Measurements from ENCODE around the gene PIMREG. TPM values are rescaled to one million over a fixed set of nuclear protein-coding genes. Genes with fewer than 3 reads are reported as not detected.

PIMREG gene
- total RNA-seq, 2 donors from 2014 or later: 2.4 to 7.7 TPM

- ATAC-seq: peak; percentile 47
- peak; percentile 56 to 67 for DNase-seq
- intact Hi-C loops (cut with DNase I, micrococcal nuclease): no loop called here
Observed at GRCh38 chr17:6456914-6457687, 12.8 kb downstream of the PIMREG start.

- ATAC-seq (peak; percentile 82), DNase-seq (peak; percentile 75)
- intact Hi-C loops (cut with DNase I, micrococcal nuclease): no loop called here
Observed at GRCh38 chr17:6457688-6458459, 13.6 kb downstream of the PIMREG start.

DNA sequence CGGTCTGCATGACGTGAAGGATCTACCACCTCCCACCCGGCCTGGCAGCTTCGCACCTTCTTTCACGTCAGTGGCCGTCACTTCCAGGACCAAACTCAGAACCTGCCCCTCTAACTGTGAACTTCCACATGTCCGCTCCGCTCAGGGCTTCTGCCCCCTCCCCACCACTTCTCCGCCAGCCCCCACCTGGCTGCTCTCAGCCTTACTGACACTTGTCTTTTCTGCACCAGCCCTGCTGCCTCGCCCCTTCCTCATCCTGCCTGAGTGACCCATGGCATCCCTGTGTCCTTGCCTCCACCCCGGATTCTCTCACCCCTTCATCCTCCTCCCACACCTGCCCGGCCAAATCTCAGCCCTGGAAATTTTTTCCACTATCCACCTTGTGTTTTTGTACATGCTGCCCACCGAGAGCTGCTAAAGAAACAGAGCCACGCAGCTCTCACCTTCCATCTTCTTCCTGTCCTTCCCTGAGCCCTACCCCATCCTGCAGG is 14.2 kb downstream of the PIMREG start:
- DNase-seq (no peak), ATAC-seq (no peak)
- intact Hi-C loops (cut with DNase I, micrococcal nuclease): no loop called here

GRCh38 chr17:6460531-6461161 is 16.4 kb downstream of the PIMREG start:
- DNase-seq (no peak), ATAC-seq (no peak)
- intact Hi-C loops (cut with DNase I, micrococcal nuclease): loop anchor here in 1 of 2 donors (10.0 kb wide), 1 partner anchor 124 kb away; no protein-coding TSS in a partner anchor

DNA sequence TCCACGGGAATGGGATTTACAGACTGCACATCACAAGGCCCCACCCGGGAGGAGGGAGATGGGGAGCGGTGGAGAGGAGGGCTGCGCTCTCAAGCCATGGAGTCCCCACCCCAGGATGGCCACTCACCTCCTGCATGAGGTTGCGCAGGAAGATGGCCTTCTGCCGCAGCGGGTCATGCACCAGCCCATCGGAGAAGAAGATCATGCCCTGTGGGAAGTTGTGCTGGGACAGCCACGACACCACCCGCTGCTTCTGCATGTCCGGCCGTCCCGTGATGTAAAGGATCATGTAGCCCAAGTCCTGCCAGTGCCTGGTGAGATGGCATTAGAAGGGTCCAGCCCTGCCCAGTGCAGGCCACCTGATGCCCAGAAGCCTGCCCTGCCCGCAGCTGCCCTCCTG is 17.0 kb downstream of the PIMREG start:
- DNase-seq (no peak), ATAC-seq (no peak)
- intact Hi-C loops (cut with DNase I, micrococcal nuclease): loop anchor here in 1 of 2 donors (10.0 kb wide), 1 partner anchor 124 kb away; no protein-coding TSS in a partner anchor

DNA sequence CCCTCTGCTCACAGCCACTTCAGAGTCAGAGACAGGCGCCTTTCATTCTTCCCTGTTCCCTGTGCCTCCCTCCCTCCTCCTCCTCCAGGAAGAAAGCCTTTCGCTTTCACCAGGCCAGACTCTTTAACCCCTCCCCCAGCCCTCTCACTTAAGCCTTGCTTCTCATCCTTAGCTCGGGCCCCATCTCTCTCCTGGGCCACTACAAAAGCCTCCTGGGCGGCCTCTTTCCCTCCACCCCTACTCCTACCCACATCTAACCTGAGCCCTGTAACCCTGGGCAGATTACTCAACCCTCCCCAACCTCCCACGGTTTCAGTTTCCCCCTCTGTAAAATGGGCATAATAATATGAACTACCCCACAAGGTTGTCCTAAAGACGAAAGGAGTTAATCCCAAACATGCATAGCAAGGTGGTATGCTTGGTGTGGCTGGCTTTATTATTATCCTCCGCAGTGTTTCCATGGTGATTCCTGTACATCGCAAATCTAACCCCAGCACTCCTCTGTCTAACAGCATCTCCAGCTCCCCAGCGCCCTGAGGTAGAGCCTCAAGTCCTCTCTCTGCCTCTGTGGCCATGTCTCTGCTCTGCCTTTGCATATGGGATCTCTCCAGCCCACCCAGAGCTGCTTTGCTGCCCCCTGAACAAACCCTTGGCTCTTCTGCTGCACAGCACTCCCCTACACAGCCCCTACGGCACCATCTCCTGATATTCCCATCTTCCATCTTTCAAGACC is 17.7 kb downstream of the PIMREG start:
- DNase-seq (no peak), ATAC-seq (no peak)
- intact Hi-C loops (cut with DNase I, micrococcal nuclease): loop anchor here in 1 of 2 donors (10.0 kb wide), 1 partner anchor 123 kb away; no protein-coding TSS in a partner anchor

- intact Hi-C loops (cut with DNase I, micrococcal nuclease): loop anchor here in 1 of 2 donors (10.0 kb wide), 1 partner anchor 122 kb away; no protein-coding TSS in a partner anchor
- no peak for DNase-seq
- ATAC-seq: no peak
Observed at GRCh38 chr17:6462692-6463091, 18.4 kb downstream of the PIMREG start.

DNA sequence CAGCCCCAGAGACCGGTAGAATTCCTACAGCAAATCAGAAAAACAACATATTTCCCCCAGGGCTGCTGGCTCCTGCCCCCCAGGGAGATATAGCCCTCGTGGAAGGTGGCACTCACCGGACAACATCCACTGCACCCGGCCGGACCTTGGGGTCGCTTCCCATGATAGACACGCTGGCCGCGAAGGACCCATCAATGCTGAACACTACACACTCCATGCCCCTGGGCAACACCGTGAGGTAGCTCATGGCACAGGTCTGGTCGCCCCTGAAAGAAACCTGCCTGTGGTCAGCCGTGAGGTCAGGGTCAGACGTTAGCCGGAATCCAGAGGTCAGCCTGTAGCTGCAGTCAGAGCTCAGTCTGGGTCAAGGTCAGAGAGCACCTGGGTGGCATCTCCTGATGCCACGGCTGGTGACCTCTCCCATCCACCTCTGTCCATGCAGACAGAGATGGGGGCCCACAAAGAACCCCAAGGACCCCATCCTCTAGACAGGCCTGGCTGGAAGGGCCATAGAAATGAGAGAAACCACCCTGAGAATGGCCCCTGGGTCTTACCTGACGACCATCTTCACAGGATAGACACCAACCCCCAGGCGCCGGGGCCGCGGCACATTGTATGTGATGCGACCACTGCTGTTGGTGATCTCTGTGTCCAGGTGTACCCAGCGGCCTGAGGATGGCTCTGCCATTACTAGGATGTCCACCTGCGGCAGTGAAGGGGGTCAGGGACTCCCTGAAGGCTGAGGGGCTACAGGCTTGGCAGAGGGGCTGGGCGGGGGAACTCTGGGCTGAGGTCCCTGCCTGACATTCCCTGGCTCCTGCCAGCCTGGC is 19.6 kb downstream of the PIMREG start:
- ATAC-seq: no peak
- intact Hi-C loops (cut with DNase I, micrococcal nuclease): loop anchor here in 1 of 2 donors (10.0 kb wide), 1 partner anchor 121 kb away; no protein-coding TSS in a partner anchor
- DNase-seq: no peak

GRCh38 chr17:6464446-6465041 is 20.3 kb downstream of the PIMREG start:
- no peak for ATAC-seq
- no peak for DNase-seq
- intact Hi-C loops (cut with DNase I, micrococcal nuclease): loop anchor here in 1 of 2 donors (10.0 kb wide), 1 partner anchor 120 kb away; no protein-coding TSS in a partner anchor

DNA sequence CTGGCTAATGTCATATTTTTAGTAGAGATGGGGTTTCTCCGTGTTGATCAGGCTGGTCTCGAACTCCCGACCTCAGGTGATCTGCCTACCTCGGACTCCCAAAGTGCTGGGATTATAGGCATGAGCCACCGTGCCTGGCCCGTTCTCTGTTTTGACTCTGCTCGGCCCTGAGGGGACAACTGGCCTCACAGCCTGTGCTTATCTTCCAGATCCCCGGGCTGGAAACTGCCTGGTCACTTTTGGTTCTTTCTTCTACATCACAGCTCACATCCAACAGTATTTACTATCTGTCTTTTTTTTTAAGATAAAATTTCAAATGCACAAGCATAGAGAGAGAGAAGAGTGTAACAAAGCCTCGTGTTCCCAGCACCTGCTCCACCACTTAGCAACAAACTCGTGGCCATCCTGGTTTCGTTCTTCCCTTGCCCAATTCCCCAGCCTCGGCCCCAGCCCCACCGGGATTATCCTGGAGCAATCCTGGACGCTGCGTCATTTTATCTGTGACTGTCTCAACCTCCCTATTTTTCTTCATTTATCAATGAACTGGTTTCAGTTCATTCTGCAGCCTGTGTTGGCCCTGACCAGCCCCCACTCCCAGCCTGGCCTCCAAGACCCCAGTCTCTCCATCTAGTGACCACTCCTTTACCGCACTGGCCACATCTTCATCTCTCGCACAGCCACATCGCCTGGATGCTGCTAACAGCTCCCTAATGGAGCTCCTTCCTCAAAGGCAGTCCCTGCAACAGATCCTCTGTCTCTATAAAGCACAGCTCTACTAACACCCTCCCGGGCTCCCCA is 21.1 kb downstream of the PIMREG start:
- DNase-seq (no peak), ATAC-seq (no peak)
- intact Hi-C loops (cut with DNase I, micrococcal nuclease): loop anchor here in 1 of 2 donors (10.0 kb wide), 1 partner anchor 119 kb away; no protein-coding TSS in a partner anchor

DNA sequence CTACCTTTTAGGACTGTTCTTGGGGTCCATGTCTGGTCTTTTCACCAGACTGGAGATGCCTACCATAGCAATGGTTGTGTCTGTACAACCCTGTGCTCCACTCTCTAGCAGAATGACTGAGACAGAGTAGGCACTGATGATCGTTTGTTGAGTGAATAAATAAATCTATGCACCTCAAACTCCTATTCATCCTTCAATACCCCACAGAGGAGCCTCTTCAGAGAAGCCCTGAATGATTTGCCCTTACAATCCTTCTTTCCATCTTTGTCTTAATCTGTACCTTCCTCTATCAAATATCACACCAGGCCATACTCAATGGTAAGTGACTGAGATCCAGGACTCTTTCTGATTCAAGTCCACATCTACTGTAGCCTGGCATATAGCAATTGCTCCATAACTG is 23.3 kb downstream of the PIMREG start:
- intact Hi-C loops (cut with DNase I, micrococcal nuclease): loop anchor here in 1 of 2 donors (10.0 kb wide), 1 partner anchor 117 kb away; no protein-coding TSS in a partner anchor

DNA sequence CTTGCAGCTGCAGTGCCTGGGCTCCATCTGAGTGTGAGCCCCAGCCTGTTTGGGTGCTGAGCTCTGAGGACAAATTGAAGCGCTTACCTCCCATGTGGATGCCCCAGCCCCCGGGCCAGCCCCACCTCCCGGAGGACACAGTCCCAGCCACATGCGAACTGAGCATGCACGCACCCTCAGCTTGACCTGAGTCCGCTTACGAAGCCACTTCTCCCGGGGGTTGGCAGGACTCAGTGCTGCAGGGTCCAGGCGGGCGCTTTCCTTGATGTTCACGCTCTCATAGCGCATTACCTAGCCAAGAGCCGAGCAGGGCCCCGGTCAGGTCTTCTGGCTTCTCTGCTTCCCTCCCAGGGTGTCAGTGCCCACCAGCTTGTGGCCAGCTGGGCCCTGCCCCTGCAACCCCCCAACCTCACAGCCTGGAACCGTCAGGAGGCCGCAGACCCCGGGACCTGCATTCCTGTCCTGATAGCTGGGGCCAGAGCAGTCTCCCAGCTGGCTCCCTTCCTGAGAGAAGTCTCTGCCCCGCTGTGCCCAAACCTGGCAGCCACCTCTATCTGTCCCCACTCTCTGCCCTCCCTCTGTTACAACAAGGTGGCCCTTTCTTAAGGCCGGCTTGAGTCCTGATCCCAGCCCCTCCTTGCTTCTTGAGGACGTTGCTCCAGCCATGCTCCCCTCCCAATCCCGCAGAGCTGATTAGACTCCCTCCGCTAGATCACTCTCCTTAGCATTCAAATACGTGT is 24.0 kb downstream of the PIMREG start:
- intact Hi-C loops (cut with DNase I, micrococcal nuclease): loop anchor here in 1 of 2 donors (10.0 kb wide), 1 partner anchor 117 kb away; no protein-coding TSS in a partner anchor
- ATAC-seq: no peak
- no peak for DNase-seq

More for the DNA sequence above, 23.3 kb downstream of the PIMREG start:
- DNase-seq (no peak), ATAC-seq (no peak)

GRCh38 chr17:6470146-6470718 is 26.0 kb downstream of the PIMREG start:
- intact Hi-C loops (cut with DNase I, micrococcal nuclease): no loop called here
- no peak for DNase-seq

DNA sequence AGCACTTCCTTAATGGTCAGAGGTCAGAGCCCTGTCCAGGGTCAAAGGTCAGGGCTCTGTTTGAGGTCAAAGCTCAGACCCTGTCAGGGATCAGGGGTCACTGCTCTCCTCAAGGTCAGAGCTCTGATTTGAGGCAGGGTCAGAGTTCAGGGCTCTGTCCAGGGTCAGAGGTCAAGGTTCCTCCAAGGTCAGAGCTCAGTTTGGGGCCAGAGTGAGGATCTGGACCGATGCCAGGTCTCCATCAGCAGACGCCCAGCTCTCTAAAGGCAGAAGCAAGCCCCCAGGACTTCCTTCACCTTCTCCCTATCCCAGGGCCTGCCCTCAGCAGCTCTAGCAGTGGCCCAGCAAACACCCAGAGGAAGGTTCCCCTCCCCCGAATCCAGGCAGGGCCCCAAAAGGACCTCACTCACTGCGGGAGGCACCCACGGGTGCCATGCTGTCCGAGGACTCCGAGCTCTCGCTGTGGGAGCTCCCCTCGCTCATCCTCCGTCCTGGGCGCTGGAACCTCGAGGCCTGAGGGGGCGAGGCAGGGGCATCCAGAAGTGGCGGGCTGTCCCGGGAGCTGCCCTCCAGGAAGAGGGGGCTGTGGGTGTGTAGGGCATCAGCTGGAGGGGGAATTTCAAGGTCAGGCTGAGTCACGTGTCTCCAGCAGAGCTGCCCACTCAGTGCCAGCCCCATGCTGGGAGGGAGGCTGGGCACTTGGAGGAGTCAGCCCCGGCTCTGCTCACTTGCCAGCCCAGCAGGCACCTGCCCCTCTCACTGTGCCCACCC is 26.7 kb downstream of the PIMREG start:
- DNase-seq (no peak), ATAC-seq (no peak)
- intact Hi-C loops (cut with DNase I, micrococcal nuclease): no loop called here

More at GRCh38 chr17:6470146-6470718, 26.0 kb downstream of the PIMREG start:
- no peak for ATAC-seq
